K562 (cell line): Measurements from ENCODE around the gene SLC29A3. TPM values are rescaled to one million over a fixed set of nuclear protein-coding genes. Genes with fewer than 3 reads are reported as not detected.

Experiments used
- ATF7 ChIP-seq: fragments of 450-650 bp; IDR thresholded peaks from 2 replicates; pipeline ENCODE4 v1.7.1; 2014; ENCODE audit warnings: mild to moderate bottlenecking, moderate library complexity
- CBX8 ChIP-seq: fragments of 200-600 bp; sonication (generic); IDR thresholded peaks from 2 replicates; pipeline ENCODE4 v1.6.1; 2012; ENCODE audit warnings: borderline replicate concordance, mixed run types, low read depth, mild to moderate bottlenecking, moderate library complexity, mixed read lengths, low read length, control low read depth, inconsistent platforms; ENCODE audit not compliant: poor library complexity, severe bottlenecking; ENCODE audit errors: extremely low read depth
- ELF4 ChIP-seq: fragments of 450-650 bp; formaldehyde crosslinking; IDR thresholded peaks from 2 replicates; pipeline ENCODE4 v1.4.0; 2022; ENCODE audit warnings: missing genetic modification characterization
- JUND ChIP-seq, 2 experiments: IDR thresholded peaks; 2 replicates in 1 of 2; 3 replicates in 1 of 2; pipeline ENCODE4 v1.6.1; 2011; ENCODE audit warnings: borderline replicate concordance in 2 of 2, low read depth in 2 of 2, low read length in 2 of 2, improper control_type of control experiment in 1 of 2, missing biosample characterization in 1 of 2, missing genetic modification characterization in 1 of 2, missing genetic modification reagents in 1 of 2
- MAZ ChIP-seq, 2 experiments: fragments of 450-650 bp in 1 of 2; sonication (generic) in 1 of 2; formaldehyde crosslinking; IDR thresholded peaks in 1 of 2; conservative IDR thresholded peaks in 1 of 2; 2 replicates each; pipeline versions ENCODE4 v1.4.0 to v1.5.0; 2020; ENCODE audit warnings: mild to moderate bottlenecking in 1 of 2, missing genetic modification reagents in 1 of 2
- NFATC3 ChIP-seq: fragments of 450-650 bp; IDR thresholded peaks from 2 replicates; pipeline ENCODE4 v1.6.1; 2017; ENCODE audit warnings: mild to moderate bottlenecking
- POLR2AphosphoS2 ChIP-seq: IDR thresholded peaks from 2 replicates; pipeline ENCODE4 v1.6.1; 2012; ENCODE audit warnings: low read length, improper control_type of control experiment
- RAD21 ChIP-seq, 2 experiments: fragments of 250-450 bp in 1 of 2; fragments of 450-650 bp in 1 of 2; sonication (Bioruptor Pico) in 1 of 2; formaldehyde crosslinking in 1 of 2; IDR thresholded peaks in 1 of 2; conservative IDR thresholded peaks in 1 of 2; 2 replicates each; pipeline versions ENCODE4 v1.4.0 to v1.8.0; 2020 to 2022; ENCODE audit warnings: mild to moderate bottlenecking in 2 of 2, moderate library complexity in 1 of 2
- RBFOX2 ChIP-seq: fragments of 200-400 bp; formaldehyde crosslinking; IDR thresholded peaks from 2 replicates; pipeline ENCODE4 v1.6.1; 2017; ENCODE audit warnings: low read depth, mild to moderate bottlenecking, low read length, moderate library complexity
- RHOXF2B ChIP-seq: fragments of 250-450 bp; sonication (Bioruptor Pico); conservative IDR thresholded peaks from 2 replicates; pipeline ENCODE4 v1.5.1; 2021
- RUNX1 ChIP-seq: sonication (generic); IDR thresholded peaks from 2 replicates; pipeline ENCODE4 v1.6.1; 2016; ENCODE audit warnings: antibody characterized with exemption, low read depth
- SMC3 ChIP-seq: conservative IDR thresholded peaks from 2 replicates; pipeline ENCODE4 v1.6.1; 2011; ENCODE audit warnings: low read depth, low read length, improper control_type of control experiment; ENCODE audit not compliant: insufficient read depth
- TCF7L2 ChIP-seq: fragments of 150-350 bp; IDR thresholded peaks from 2 replicates; pipeline ENCODE4 v1.6.1; 2016; ENCODE audit warnings: low read depth, mild to moderate bottlenecking, low read length, moderate library complexity
- ZNF354B ChIP-seq: fragments of 250-450 bp; sonication (Bioruptor Pico); IDR thresholded peaks from 2 replicates; pipeline ENCODE4 v1.4.0; 2020
- polyA plus RNA-seq, 8 experiments: library from polyadenylated mRNA; depleted of rRNA in 4 of 8; stranded (reverse) in 5 of 8; unstranded in 3 of 8; fragments of >200 nt; fragmentation: Nextera tagmentation in 2 of 8; fragmentation: Illumina TruSeq in 1 of 8; extraction: Ambion mirVana in 2 of 8; extraction: Trizol in 1 of 8; gene quantifications; 2 replicates each; pipeline versions ENCODE4 v1.2.1 to v1.2.3, GENCODE V29; 2011 to 2014; ENCODE audit warnings: inconsistent platforms in 1 of 8, missing spikeins in 1 of 8
- total RNA-seq, 7 experiments: library from RNA; depleted of rRNA in 6 of 7; stranded (reverse); fragments of >200 nt in 6 of 7; fragmentation: Illumina TruSeq in 2 of 7; extraction: Trizol in 2 of 7; gene quantifications; 2 replicates each; pipeline versions ENCODE4 v1.2.1 to v1.2.3, GENCODE V29; 2011 to 2021; ENCODE audit warnings: low replicate concordance in 1 of 7
- TF ChIP-seq, protein P1 (sequence below), 2 experiments: fragments of 450-650 bp in 1 of 2; sonication (generic) in 1 of 2; formaldehyde crosslinking; conservative IDR thresholded peaks; 2 replicates each; pipeline versions ENCODE4 v1.4.0 to v1.8.1; 2020 to 2022; ENCODE audit warnings: mild to moderate bottlenecking in 1 of 2, missing genetic modification reagents in 1 of 2
- TF ChIP-seq, protein P2 (sequence below): sonication (generic); formaldehyde crosslinking; IDR thresholded peaks from 2 replicates; pipeline ENCODE4 v1.8.1; 2022; ENCODE audit warnings: missing genetic modification reagents
- TF ChIP-seq, protein P3 (sequence below): fragments of 450-650 bp; IDR thresholded peaks from 2 replicates; pipeline ENCODE4 v1.6.1; 2018; ENCODE audit warnings: mild to moderate bottlenecking, low read depth; ENCODE audit not compliant: partially characterized antibody
- TF ChIP-seq, protein P4 (sequence below), 2 experiments: IDR thresholded peaks; 2 replicates each; pipeline ENCODE4 v1.6.1; 2012; ENCODE audit warnings: improper control_type of control experiment in 2 of 2, low read depth in 2 of 2, low read length in 2 of 2, borderline replicate concordance in 1 of 2

Gene SLC29A3
- total and polyA plus RNA-seq, 9 of the 15 experiments (the other 6 are each of a cell fraction or from before 2014, with no cell fraction given): 2.1 to 10.7 (median 4.6) TPM

DNA sequence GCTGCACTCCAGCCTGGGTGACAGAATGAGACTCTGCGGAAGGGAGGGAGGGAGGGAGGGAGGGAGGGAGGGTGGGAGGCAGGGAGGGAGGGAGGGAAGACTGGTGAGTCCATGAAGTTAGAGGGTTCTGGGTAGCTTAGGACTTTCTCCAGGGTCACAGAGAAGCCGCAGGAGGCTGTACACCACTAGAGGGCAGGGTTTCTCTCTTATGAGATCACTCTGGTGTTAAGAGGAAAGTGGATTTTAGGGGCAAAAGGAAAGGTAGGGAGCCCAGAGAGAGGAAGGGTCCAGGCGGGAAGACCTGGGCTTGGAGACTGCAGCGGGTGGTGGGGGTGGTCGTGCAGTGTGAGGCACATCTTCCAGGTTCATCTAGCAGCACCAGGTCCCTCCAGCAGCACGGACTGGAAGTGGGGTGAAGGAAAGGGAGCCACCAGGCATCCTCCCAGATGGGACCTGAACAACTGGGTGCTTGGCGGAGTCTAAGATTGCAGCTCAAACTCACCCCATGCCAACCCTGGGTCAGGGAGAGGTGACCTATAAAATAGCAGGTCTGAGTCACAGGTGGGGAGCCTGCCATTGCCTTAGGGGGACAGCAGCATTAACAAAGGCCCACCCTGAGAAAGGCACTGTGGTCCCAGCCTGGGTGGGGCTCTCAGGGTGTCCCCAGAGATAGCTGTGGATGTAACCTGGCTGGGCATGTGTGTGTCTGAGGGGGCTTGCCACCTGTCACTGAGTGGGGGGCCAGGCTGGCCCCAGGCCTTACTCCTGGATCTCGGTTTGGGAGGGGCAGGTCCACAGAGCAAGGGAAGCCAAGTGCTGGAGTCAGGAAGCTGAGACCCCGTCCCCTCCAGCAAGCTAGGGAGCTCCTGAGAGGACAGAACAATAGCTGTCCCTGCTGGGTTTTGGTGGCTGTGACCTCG lies 48.5 kb upstream of the SLC29A3 start (continued):
- TF ChIP-seq, protein P1, sequence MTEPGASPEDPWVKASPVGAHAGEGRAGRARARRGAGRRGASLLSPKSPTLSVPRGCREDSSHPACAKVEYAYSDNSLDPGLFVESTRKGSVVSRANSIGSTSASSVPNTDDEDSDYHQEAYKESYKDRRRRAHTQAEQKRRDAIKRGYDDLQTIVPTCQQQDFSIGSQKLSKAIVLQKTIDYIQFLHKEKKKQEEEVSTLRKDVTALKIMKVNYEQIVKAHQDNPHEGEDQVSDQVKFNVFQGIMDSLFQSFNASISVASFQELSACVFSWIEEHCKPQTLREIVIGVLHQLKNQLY (CRISPR knock-in tag; conservative IDR thresholded peaks at IDR 0.05): no peak
- TF ChIP-seq RBFOX2 (peak; percentile 37; the same call in 1 of the 2 replicates), ATF7 (0 out of 2 replicates have a peak, but pooled peaks have one; percentile 24), RAD21 (CRISPR knock-in tag; conservative IDR thresholded peaks at IDR 0.05 in 1 of 2, IDR thresholded peaks at IDR 0.05 in 1 of 2) (peak; percentile 39 to 58), POLR2AphosphoS2 (no peak), MAZ (CRISPR knock-in tag; conservative IDR thresholded peaks at IDR 0.05 in 1 of 2, IDR thresholded peaks at IDR 0.05 in 1 of 2) (0 out of 4 replicates have a peak, but pooled peaks of 1 of the 2 experiments have one; percentile 19), ELF4 (0 out of 2 replicates have a peak, but pooled peaks have one; percentile 45), ZNF354B (CRISPR knock-in tag) (no peak), TCF7L2 (no peak), RHOXF2B (CRISPR knock-in tag) (no peak), SMC3 (peak; percentile 62), JUND (IDR thresholded peaks at IDR 0.05; ENCODE audit: borderline replicate concordance, low read depth, low read length) (peak; percentile 80), JUND (tag; IDR thresholded peaks at IDR 0.05; ENCODE audit: borderline replicate concordance, low read depth, low read length) (peak; percentile 42; the same call in 1 of the 3 replicates), CBX8 (no peak), NFATC3 (no peak), RUNX1 (no peak)
- TF ChIP-seq, protein P2, sequence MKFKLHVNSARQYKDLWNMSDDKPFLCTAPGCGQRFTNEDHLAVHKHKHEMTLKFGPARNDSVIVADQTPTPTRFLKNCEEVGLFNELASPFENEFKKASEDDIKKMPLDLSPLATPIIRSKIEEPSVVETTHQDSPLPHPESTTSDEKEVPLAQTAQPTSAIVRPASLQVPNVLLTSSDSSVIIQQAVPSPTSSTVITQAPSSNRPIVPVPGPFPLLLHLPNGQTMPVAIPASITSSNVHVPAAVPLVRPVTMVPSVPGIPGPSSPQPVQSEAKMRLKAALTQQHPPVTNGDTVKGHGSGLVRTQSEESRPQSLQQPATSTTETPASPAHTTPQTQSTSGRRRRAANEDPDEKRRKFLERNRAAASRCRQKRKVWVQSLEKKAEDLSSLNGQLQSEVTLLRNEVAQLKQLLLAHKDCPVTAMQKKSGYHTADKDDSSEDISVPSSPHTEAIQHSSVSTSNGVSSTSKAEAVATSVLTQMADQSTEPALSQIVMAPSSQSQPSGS (CRISPR knock-in tag): 0 out of 2 replicates have a peak, but pooled peaks have one; percentile 34
- TF ChIP-seq, protein P3, sequence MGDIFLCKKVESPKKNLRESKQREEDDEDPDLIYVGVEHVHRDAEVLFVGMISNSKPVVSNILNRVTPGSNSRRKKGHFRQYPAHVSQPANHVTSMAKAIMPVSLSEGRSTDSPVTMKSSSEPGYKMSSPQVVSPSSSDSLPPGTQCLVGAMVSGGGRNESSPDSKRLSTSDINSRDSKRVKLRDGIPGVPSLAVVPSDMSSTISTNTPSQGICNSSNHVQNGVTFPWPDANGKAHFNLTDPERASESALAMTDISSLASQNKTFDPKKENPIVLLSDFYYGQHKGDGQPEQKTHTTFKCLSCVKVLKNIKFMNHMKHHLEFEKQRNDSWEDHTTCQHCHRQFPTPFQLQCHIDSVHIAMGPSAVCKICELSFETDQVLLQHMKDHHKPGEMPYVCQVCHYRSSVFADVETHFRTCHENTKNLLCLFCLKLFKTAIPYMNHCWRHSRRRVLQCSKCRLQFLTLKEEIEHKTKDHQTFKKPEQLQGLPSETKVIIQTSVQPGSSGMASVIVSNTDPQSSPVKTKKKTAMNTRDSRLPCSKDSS: no peak
- TF ChIP-seq, protein P4, sequence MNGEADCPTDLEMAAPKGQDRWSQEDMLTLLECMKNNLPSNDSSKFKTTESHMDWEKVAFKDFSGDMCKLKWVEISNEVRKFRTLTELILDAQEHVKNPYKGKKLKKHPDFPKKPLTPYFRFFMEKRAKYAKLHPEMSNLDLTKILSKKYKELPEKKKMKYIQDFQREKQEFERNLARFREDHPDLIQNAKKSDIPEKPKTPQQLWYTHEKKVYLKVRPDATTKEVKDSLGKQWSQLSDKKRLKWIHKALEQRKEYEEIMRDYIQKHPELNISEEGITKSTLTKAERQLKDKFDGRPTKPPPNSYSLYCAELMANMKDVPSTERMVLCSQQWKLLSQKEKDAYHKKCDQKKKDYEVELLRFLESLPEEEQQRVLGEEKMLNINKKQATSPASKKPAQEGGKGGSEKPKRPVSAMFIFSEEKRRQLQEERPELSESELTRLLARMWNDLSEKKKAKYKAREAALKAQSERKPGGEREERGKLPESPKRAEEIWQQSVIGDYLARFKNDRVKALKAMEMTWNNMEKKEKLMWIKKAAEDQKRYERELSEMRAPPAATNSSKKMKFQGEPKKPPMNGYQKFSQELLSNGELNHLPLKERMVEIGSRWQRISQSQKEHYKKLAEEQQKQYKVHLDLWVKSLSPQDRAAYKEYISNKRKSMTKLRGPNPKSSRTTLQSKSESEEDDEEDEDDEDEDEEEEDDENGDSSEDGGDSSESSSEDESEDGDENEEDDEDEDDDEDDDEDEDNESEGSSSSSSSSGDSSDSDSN (IDR thresholded peaks at IDR 0.05; ENCODE audit: borderline replicate concordance in 1 of 2, low read depth in 2 of 2, low read length in 2 of 2): 0 out of 4 replicates have a peak, but pooled peaks of 1 of the 2 experiments have one; percentile 60
